CD14-positive monocyte (primary cell): ENCODE measurements around the gene FSHR. TPM values are rescaled to one million over a fixed set of nuclear protein-coding genes. Genes with fewer than 3 reads are reported as not detected.

Experiments
- DNase-seq, 3 donors: peaks; one replicate each; pipeline ENCODE4 v3.0.0-alpha.2; 2011 to 2022
- H2AFZ ChIP-seq: 2 replicates; pipeline ENCODE4 v1.6.0; 2012; ENCODE audit warnings: mild to moderate bottlenecking, low read depth, low read length, inconsistent platforms; ENCODE audit not compliant: insufficient read depth, poor library complexity, severe bottlenecking
- H3K27ac ChIP-seq, 2 donors: 1 replicate in 1 of 2; 2 replicates in 1 of 2; pipeline ENCODE4 v1.5.1; 2012 to 2013; ENCODE audit warnings: low read length in 2 of 2, control low read depth in 1 of 2, inconsistent platforms in 1 of 2, low read depth in 1 of 2, mild to moderate bottlenecking in 1 of 2
- H3K27me3 ChIP-seq, 2 donors: one replicate each; pipeline versions ENCODE4 v1.6.0 to v1.6.1; 2011 to 2013; ENCODE audit warnings: low read length in 2 of 2; ENCODE audit not compliant: control insufficient read depth in 2 of 2, insufficient read depth in 2 of 2
- H3K36me3 ChIP-seq, 2 donors: replicated peaks in 1 of 2; 1 replicate in 1 of 2; 2 replicates in 1 of 2; pipeline versions ENCODE4 v1.5.1 to v1.6.1; 2012 to 2013; ENCODE audit warnings: low read length in 2 of 2, control low read depth in 1 of 2, inconsistent platforms in 1 of 2, mild to moderate bottlenecking in 1 of 2; ENCODE audit not compliant: insufficient read depth in 2 of 2, control insufficient read depth in 1 of 2
- H3K4me1 ChIP-seq, 2 donors: 1 replicate in 1 of 2; 2 replicates in 1 of 2; pipeline versions ENCODE4 v1.5.1 to v1.6.1; 2012 to 2013; ENCODE audit warnings: low read length in 2 of 2, control low read depth in 1 of 2, inconsistent platforms in 1 of 2, mild to moderate bottlenecking in 1 of 2, moderate library complexity in 1 of 2; ENCODE audit not compliant: insufficient read depth in 2 of 2, control insufficient read depth in 1 of 2
- H3K4me2 ChIP-seq: replicated peaks from 2 replicates; pipeline ENCODE3; 2012; ENCODE audit warnings: low read length, moderate library complexity, mild to moderate bottlenecking; ENCODE audit not compliant: poor library complexity, severe bottlenecking; ENCODE audit errors: extremely low read depth
- H3K4me3 ChIP-seq, 3 experiments: fragments of 200-600 bp in 1 of 3; sonication (generic) in 1 of 3; replicated peaks in 1 of 3; 1 replicate in 2 of 3; 2 replicates in 1 of 3; pipeline ENCODE4 v1.5.1; 2011 to 2013; ENCODE audit warnings: low read length in 3 of 3, mild to moderate bottlenecking in 3 of 3, control low read depth in 2 of 3, low read depth in 2 of 3, inconsistent platforms in 1 of 3, moderate library complexity in 1 of 3
- H3K79me2 ChIP-seq: 2 replicates; pipeline ENCODE4 v1.6.0; 2012; ENCODE audit warnings: mild to moderate bottlenecking, control low read depth, inconsistent platforms, low read length, moderate library complexity; ENCODE audit not compliant: insufficient read depth
- H3K9ac ChIP-seq: 2 replicates; pipeline ENCODE4 v1.6.0; 2017; ENCODE audit warnings: low read length, mild to moderate bottlenecking; ENCODE audit not compliant: insufficient read depth, poor library complexity, severe bottlenecking
- H3K9me3 ChIP-seq, 2 donors: replicated peaks in 1 of 2; 1 replicate in 1 of 2; 2 replicates in 1 of 2; pipeline versions ENCODE4 v1.5.1 to v1.6.1; 2012 to 2013; ENCODE audit warnings: low read length in 2 of 2, control low read depth in 1 of 2; ENCODE audit not compliant: control insufficient read depth in 1 of 2, insufficient read depth in 1 of 2
- H4K20me1 ChIP-seq: 2 replicates; pipeline ENCODE4 v1.6.0; 2012; ENCODE audit warnings: mild to moderate bottlenecking, low read length, control low read depth, moderate library complexity; ENCODE audit not compliant: insufficient read depth
- H3K27ac Mint-ChIP-seq, 7 donors: one replicate each; pipeline ENCODE4 v1.8.0; 2020; ENCODE audit warnings: mild to moderate bottlenecking in 7 of 7, mixed read lengths in 7 of 7, moderate library complexity in 6 of 7, inconsistent platforms in 2 of 7
- H3K27me3 Mint-ChIP-seq, 3 donors: one replicate each; pipeline ENCODE4 v1.8.0; 2021 to 2022; ENCODE audit warnings: low read depth in 3 of 3, mild to moderate bottlenecking in 3 of 3, mixed read lengths in 3 of 3, moderate library complexity in 3 of 3, inconsistent platforms in 1 of 3
- H3K36me3 Mint-ChIP-seq, 2 donors: one replicate each; pipeline ENCODE4 v1.8.0; 2020; ENCODE audit warnings: mixed read lengths in 2 of 2, inconsistent platforms in 1 of 2, mild to moderate bottlenecking in 1 of 2
- H3K4me1 Mint-ChIP-seq: one replicate; pipeline ENCODE4 v1.8.0; 2020; ENCODE audit warnings: mild to moderate bottlenecking, mixed read lengths
- H3K4me3 Mint-ChIP-seq, 2 donors: one replicate each; pipeline ENCODE4 v1.8.0; 2020; ENCODE audit warnings: mild to moderate bottlenecking in 2 of 2, mixed read lengths in 2 of 2, moderate library complexity in 1 of 2
- H3K9me3 Mint-ChIP-seq, 7 donors: one replicate each; pipeline ENCODE4 v1.8.0; 2020 to 2022; ENCODE audit warnings: mixed read lengths in 7 of 7, mild to moderate bottlenecking in 6 of 7, moderate library complexity in 6 of 7, inconsistent platforms in 2 of 7
- WGBS: methylation state at CpG from one replicate; pipeline ENCODE4 v1.1.5; 2013; ENCODE audit warnings: missing lambda C conversion rate; ENCODE audit not compliant: insufficient coverage; 5-methylcytosine and 5-hydroxymethylcytosine counted together
- intact Hi-C, 2 donors: fragments of 100-400 bp; cut with micrococcal nuclease; formaldehyde crosslinking; loops; one replicate each; pipeline versions ENCODE4 v1.15.0 to v1.15.1; 2023
- polyA plus RNA-seq, 3 donors: library from polyadenylated mRNA; depleted of rRNA in 1 of 3; unstranded in 2 of 3; stranded (reverse) in 1 of 3; fragments of 300-500 nt in 2 of 3; fragments of >200 nt in 1 of 3; fragmentation: Illumina TruSeq in 2 of 3; gene quantifications; 1 replicate in 2 of 3; 2 replicates in 1 of 3; pipeline ENCODE4 v1.2.3, GENCODE V29; 2012 to 2021
- TF ChIP-seq, protein P1 (sequence below): fragments of 200-600 bp; IDR thresholded peaks from one replicate; pipeline ENCODE4 v1.8.0; 2022; ENCODE audit warnings: antibody characterized with exemption, mild to moderate bottlenecking

FSHR gene
- polyA plus RNA-seq, 3 donors, result not detected

DNA sequence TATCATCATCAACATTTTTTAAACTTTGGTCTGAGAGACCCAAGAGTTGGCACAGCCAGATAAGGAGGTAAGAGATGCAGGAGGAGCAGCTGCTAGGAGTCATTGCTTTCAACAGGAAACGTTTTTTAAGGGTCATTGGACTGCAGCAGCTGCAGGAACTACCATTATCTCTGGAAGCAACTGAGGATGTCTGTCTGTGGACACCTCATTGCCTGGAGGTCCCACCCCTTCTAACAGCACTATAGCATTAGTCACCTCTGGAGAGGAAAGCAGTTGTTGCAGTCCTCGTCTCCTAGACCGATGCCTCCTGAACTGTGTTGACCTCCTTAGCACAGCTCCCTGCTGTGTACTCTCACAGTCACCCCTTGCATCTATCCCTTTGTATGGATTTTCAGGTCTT, 21.5 kb upstream of the FSHR start:
- Histone ChIP-seq H3K36me3 (no peaks in the 10 kb centered on the region), H3K9ac (no peak overlapping the region), H3K79me2 (no peaks in the 10 kb centered on the region), H3K27ac (no peak overlapping the region), H2AFZ (no peak overlapping the region), H3K4me1 (no peaks in the 10 kb centered on the region), H3K9me3 (no peaks in the 10 kb centered on the region), H3K27me3 (no peaks in the 10 kb centered on the region), H3K4me3 (no peak overlapping the region), H4K20me1 (no peaks in the 10 kb centered on the region), H3K4me2 (no peak overlapping the region)
- no peak for DNase-seq
- Mint-ChIP-seq H3K36me3 (no peaks in the 10 kb centered on the region), H3K9me3 (peaks cover 0 to 11% (median 2%) of the 10 kb centered on the region in 7 donors), H3K27me3 (peaks cover 0 to 1% (median 0%) of the 10 kb centered on the region in 3 donors), H3K4me3 (no peak overlapping the region), H3K27ac (no peak overlapping the region), H3K4me1 (no peaks in the 10 kb centered on the region)
- intact Hi-C loops, result no loop called here
- TF ChIP-seq, protein P1, sequence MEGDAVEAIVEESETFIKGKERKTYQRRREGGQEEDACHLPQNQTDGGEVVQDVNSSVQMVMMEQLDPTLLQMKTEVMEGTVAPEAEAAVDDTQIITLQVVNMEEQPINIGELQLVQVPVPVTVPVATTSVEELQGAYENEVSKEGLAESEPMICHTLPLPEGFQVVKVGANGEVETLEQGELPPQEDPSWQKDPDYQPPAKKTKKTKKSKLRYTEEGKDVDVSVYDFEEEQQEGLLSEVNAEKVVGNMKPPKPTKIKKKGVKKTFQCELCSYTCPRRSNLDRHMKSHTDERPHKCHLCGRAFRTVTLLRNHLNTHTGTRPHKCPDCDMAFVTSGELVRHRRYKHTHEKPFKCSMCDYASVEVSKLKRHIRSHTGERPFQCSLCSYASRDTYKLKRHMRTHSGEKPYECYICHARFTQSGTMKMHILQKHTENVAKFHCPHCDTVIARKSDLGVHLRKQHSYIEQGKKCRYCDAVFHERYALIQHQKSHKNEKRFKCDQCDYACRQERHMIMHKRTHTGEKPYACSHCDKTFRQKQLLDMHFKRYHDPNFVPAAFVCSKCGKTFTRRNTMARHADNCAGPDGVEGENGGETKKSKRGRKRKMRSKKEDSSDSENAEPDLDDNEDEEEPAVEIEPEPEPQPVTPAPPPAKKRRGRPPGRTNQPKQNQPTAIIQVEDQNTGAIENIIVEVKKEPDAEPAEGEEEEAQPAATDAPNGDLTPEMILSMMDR, result no peak
- WGBS, result 72% methylated on average over 3 of the region's 3 CpGs

DNA sequence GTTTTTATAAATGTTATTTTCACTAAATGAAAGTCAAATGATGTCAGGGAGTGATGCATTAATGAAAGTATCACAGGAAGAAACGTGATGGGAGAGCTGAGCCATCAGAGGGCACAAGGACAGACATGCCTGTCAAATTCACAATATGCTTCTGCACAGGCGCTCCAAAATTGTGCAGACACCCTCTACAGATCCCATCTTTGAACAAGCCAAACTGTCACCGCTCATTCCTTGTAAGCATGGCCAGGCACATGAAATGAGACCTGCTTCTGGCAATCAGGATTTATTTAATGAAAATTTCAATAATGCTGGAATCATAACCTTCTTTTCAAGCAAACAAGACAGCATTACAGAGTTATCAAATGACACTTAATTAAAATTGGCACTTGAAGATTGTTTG, 20.4 kb upstream of the FSHR start:
- H3K4me2 ChIP-seq, result no peak overlapping the region
- no peak overlapping the region for H3K27ac ChIP-seq
- H4K20me1 ChIP-seq, result no peaks in the 10 kb centered on the region
- Mint-ChIP-seq H3K9me3 (peaks cover 0 to 18% (median 2%) of the 10 kb centered on the region in 7 donors), H3K27ac (no peak overlapping the region), H3K4me3 (no peak overlapping the region), H3K36me3 (no peaks in the 10 kb centered on the region), H3K27me3 (peaks cover 0 to 1% (median 0%) of the 10 kb centered on the region in 3 donors), H3K4me1 (no peaks in the 10 kb centered on the region)
- H3K4me3 ChIP-seq, result no peak overlapping the region
- no peaks in the 10 kb centered on the region for H3K79me2 ChIP-seq
- no peak overlapping the region for H2AFZ ChIP-seq
- no peak for DNase-seq
- no peaks in the 10 kb centered on the region for H3K9me3 ChIP-seq
- H3K36me3 ChIP-seq, result no peaks in the 10 kb centered on the region
- no peak overlapping the region for H3K9ac ChIP-seq
- intact Hi-C loops, result no loop called here
- TF ChIP-seq, protein P1, result no peak
- 83% methylated on average over 2 of the region's 3 CpGs for WGBS
- H3K4me1 ChIP-seq, result no peaks in the 10 kb centered on the region
- H3K27me3 ChIP-seq, result no peaks in the 10 kb centered on the region
